B cell (primary cell): ENCODE results near the gene CFAP61. TPM values are rescaled to one million over a fixed set of nuclear protein-coding genes. Genes with fewer than 3 reads are reported as not detected.

Source experiments
- ATAC-seq: fragments of 200-7000 bp; cut with Tn5 transposase; one replicate; pipeline ENCODE4 v1.10.0; 2021; ENCODE audit warnings: low read depth, mild to moderate bottlenecking, moderate number of reproducible peaks, moderate library complexity
- CTCF ChIA-PET: fragments of 350-600 bp; sonication (Branson Sonifier 250); formaldehyde crosslinking; loops from one replicate; lab custom pipeline; 2021; ENCODE audit warnings: antibody characterized with exemption, inconsistent platforms; lab: Charles Lee
- POLR2A ChIA-PET: fragments of 350-600 bp; sonication (Branson Sonifier 250); formaldehyde crosslinking; loops from one replicate; lab custom pipeline; 2021; ENCODE audit warnings: antibody characterized with exemption; lab: Charles Lee
- DNase-seq: peaks from one replicate; pipeline ENCODE4 v3.0.0; 2013
- H2AFZ ChIP-seq: 2 replicates; pipeline ENCODE4 v1.6.1; 2012; ENCODE audit warnings: mild to moderate bottlenecking, low read depth, low read length; ENCODE audit not compliant: insufficient read depth, poor library complexity, severe bottlenecking
- H3K27ac ChIP-seq, 2 donors: 1 replicate in 1 of 2; 2 replicates in 1 of 2; pipeline ENCODE4 v1.5.1; 2012 to 2013; ENCODE audit warnings: low read length in 2 of 2, mild to moderate bottlenecking in 2 of 2, moderate library complexity in 1 of 2
- H3K27me3 ChIP-seq, 4 experiments: fragments of 200-600 bp in 1 of 4; sonication (generic) in 1 of 4; replicated peaks in 1 of 4; 1 replicate in 2 of 4; 2 replicates in 2 of 4; pipeline versions ENCODE4 v1.6.1 to v1.7.0; 2013 to 2016; ENCODE audit warnings: low read length in 3 of 4, mild to moderate bottlenecking in 2 of 4, mixed read lengths in 1 of 4, moderate library complexity in 1 of 4; ENCODE audit not compliant: insufficient read depth in 4 of 4, control insufficient read depth in 3 of 4; ENCODE audit errors: control extremely low read depth in 1 of 4
- H3K36me3 ChIP-seq, 2 experiments: replicated peaks in 1 of 2; 1 replicate in 1 of 2; 2 replicates in 1 of 2; pipeline versions ENCODE4 v1.6.1 to v1.7.1; 2013; ENCODE audit warnings: low read length in 1 of 2; ENCODE audit not compliant: insufficient read depth in 2 of 2, control insufficient read depth in 1 of 2; ENCODE audit errors: control extremely low read depth in 1 of 2, extremely low read depth in 1 of 2
- H3K4me1 ChIP-seq, 2 donors: fragments of 200-600 bp in 1 of 2; sonication (generic) in 1 of 2; 1 replicate in 1 of 2; 2 replicates in 1 of 2; pipeline versions ENCODE4 v1.5.1 to v1.6.1; 2013 to 2017; ENCODE audit warnings: low read length in 2 of 2; ENCODE audit not compliant: control insufficient read depth in 2 of 2, insufficient read depth in 2 of 2
- H3K4me2 ChIP-seq: replicated peaks from 2 replicates; pipeline ENCODE3; 2012; ENCODE audit warnings: mild to moderate bottlenecking, low read depth, low read length; ENCODE audit not compliant: poor library complexity, severe bottlenecking
- H3K4me3 ChIP-seq, 5 experiments: fragments of 200-600 bp in 1 of 5; sonication (generic) in 1 of 5; 1 replicate in 3 of 5; 2 replicates in 2 of 5; pipeline versions ENCODE4 v1.5.1 to v1.7.0; 2011 to 2016; ENCODE audit warnings: low read length in 4 of 5, mild to moderate bottlenecking in 4 of 5, low read depth in 2 of 5, control low read depth in 1 of 5, moderate library complexity in 1 of 5; ENCODE audit not compliant: insufficient read depth in 1 of 5; ENCODE audit errors: control extremely low read depth in 1 of 5, extremely low read depth in 1 of 5
- H3K79me2 ChIP-seq: fragments of 200-600 bp; sonication (generic); one replicate; pipeline ENCODE4 v1.6.0; 2016; ENCODE audit warnings: low read length; ENCODE audit not compliant: control insufficient read depth, insufficient read depth
- H3K9ac ChIP-seq: fragments of 200-600 bp; sonication (generic); 2 replicates; pipeline ENCODE4 v1.6.1; 2017; ENCODE audit warnings: mild to moderate bottlenecking, low read length, moderate library complexity
- H3K9me3 ChIP-seq, 3 donors: one replicate each; pipeline versions ENCODE4 v1.6.1 to v1.7.1; 2013; ENCODE audit warnings: low read length in 2 of 3; ENCODE audit not compliant: control insufficient read depth in 2 of 3, insufficient read depth in 1 of 3; ENCODE audit errors: control extremely low read depth in 1 of 3
- H4K20me1 ChIP-seq: 2 replicates; pipeline ENCODE4 v1.6.0; 2012; ENCODE audit warnings: mild to moderate bottlenecking, low read length; ENCODE audit not compliant: insufficient read depth, control insufficient read depth, poor library complexity, severe bottlenecking
- H3K27ac Mint-ChIP-seq: one replicate; pipeline ENCODE4 v1.8.0; 2021; ENCODE audit warnings: mixed read lengths
- H3K27me3 Mint-ChIP-seq: one replicate; pipeline ENCODE4 v1.8.0; 2021; ENCODE audit warnings: mixed read lengths
- H3K4me1 Mint-ChIP-seq: one replicate; pipeline ENCODE4 v1.8.0; 2021; ENCODE audit warnings: mixed read lengths
- H3K4me3 Mint-ChIP-seq: one replicate; pipeline ENCODE4 v1.8.0; 2021; ENCODE audit warnings: mixed read lengths
- H3K9me3 Mint-ChIP-seq: one replicate; pipeline ENCODE4 v1.8.0; 2022; ENCODE audit warnings: mixed read lengths; ENCODE audit not compliant: insufficient read depth
- EZH2 ChIP-seq: IDR thresholded peaks from 2 replicates; pipeline ENCODE4 v1.6.1; 2012; ENCODE audit warnings: borderline replicate concordance, low read depth, mild to moderate bottlenecking, moderate library complexity, low read length; ENCODE audit not compliant: insufficient read depth, poor library complexity, severe bottlenecking
- WGBS: methylation state at CpG from one replicate; pipeline ENCODE4 v1.1.5; 2013; ENCODE audit warnings: missing lambda C conversion rate; ENCODE audit not compliant: insufficient coverage; 5-methylcytosine and 5-hydroxymethylcytosine counted together
- intact Hi-C: fragments of 100-400 bp; cut with micrococcal nuclease; formaldehyde crosslinking; loops from one replicate; pipeline ENCODE4 v1.10.0; 2022
- polyA plus RNA-seq: library from polyadenylated mRNA; depleted of rRNA; stranded (reverse); fragments of >200 nt; gene quantifications from 2 replicates; pipeline ENCODE4 v1.2.3, GENCODE V29; 2012
- total RNA-seq, 2 donors: library from RNA; stranded (reverse); fragments of 120-200 nt in 1 of 2; gene quantifications; 1 replicate in 1 of 2; 2 replicates in 1 of 2; pipeline versions ENCODE4 v1.2.3 to v1.2.4, GENCODE V29; 2013 to 2022
- TF ChIP-seq, protein P1 (sequence below): fragments of 200-600 bp; IDR thresholded peaks from one replicate; pipeline ENCODE4 v1.8.0; 2022; ENCODE audit warnings: antibody characterized with exemption, mild to moderate bottlenecking

The CFAP61 gene
- total and polyA plus RNA-seq, 2 donors (not counting 1 experiment from before 2014, with no cell fraction given): not detected

DNA sequence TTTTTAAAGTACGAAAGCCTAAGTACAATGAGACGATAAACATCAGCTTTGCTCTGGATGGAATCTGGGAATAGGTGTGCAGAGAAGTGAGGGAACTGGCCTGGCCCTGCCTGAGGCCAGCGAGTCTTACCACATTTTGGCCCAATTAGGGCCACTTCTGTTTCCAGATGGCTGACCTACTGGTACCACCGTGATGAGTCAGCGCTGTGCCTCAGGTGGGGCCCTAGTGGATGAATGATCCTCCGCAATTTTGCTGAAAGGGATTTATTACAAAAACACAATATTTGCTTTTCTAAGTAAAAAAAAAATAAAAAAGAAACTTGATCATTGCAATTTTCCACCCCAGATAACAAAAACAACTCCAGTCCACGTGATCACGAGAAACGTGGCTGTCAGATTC lies 338.1 kb downstream of the CFAP61 start:
- Histone ChIP-seq H3K27me3 (no peaks in the 10 kb centered on the region), H3K4me3 (no peak overlapping the region), H4K20me1 (no peaks in the 10 kb centered on the region), H3K9me3 (no peaks in the 10 kb centered on the region), H3K9ac (no peak overlapping the region), H2AFZ (no peak overlapping the region), H3K27ac (no peak overlapping the region), H3K4me1 (no peaks in the 10 kb centered on the region), H3K36me3 (peaks cover 0 to 10% of the 10 kb centered on the region in 2 experiments), H3K4me2 (no peak overlapping the region), H3K79me2 (no peaks in the 10 kb centered on the region)
- ChIA-PET POLR2A (no interaction called here), CTCF (no interaction called here)
- intact Hi-C loops: no loop called here
- ATAC-seq: no peak
- Mint-ChIP-seq H3K9me3 (no peaks in the 10 kb centered on the region), H3K27me3 (no peaks in the 10 kb centered on the region), H3K4me1 (no peaks in the 10 kb centered on the region), H3K27ac (no peak overlapping the region), H3K4me3 (no peak overlapping the region)
- TF ChIP-seq, protein P1, sequence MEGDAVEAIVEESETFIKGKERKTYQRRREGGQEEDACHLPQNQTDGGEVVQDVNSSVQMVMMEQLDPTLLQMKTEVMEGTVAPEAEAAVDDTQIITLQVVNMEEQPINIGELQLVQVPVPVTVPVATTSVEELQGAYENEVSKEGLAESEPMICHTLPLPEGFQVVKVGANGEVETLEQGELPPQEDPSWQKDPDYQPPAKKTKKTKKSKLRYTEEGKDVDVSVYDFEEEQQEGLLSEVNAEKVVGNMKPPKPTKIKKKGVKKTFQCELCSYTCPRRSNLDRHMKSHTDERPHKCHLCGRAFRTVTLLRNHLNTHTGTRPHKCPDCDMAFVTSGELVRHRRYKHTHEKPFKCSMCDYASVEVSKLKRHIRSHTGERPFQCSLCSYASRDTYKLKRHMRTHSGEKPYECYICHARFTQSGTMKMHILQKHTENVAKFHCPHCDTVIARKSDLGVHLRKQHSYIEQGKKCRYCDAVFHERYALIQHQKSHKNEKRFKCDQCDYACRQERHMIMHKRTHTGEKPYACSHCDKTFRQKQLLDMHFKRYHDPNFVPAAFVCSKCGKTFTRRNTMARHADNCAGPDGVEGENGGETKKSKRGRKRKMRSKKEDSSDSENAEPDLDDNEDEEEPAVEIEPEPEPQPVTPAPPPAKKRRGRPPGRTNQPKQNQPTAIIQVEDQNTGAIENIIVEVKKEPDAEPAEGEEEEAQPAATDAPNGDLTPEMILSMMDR: no peak
- TF ChIP-seq EZH2: no peak
- no peak for DNase-seq
- 100% methylated on average over 5 of the region's 9 CpGs for WGBS

- DNase-seq (no peak), ATAC-seq (no peak)
- H3K4me3 ChIP-seq: no peak overlapping the region
- H3K4me1 ChIP-seq: no peaks in the 10 kb centered on the region
- H4K20me1 ChIP-seq: no peaks in the 10 kb centered on the region
- 90% methylated on average over 4 of the region's 4 CpGs for WGBS
- Mint-ChIP-seq H3K27me3 (no peaks in the 10 kb centered on the region), H3K9me3 (no peaks in the 10 kb centered on the region), H3K4me1 (no peaks in the 10 kb centered on the region), H3K4me3 (no peak overlapping the region), H3K27ac (no peak overlapping the region)
- no peaks in the 10 kb centered on the region for H3K79me2 ChIP-seq
- ChIA-PET CTCF (no interaction called here), POLR2A (no interaction called here)
- no peak overlapping the region for H2AFZ ChIP-seq
- no peak overlapping the region for H3K4me2 ChIP-seq
- H3K36me3 ChIP-seq: peaks cover 0 to 10% of the 10 kb centered on the region in 2 experiments
- intact Hi-C loops: no loop called here
- H3K27ac ChIP-seq: no peak overlapping the region
- H3K27me3 ChIP-seq: no peaks in the 10 kb centered on the region
- H3K9ac ChIP-seq: no peak overlapping the region
- no peaks in the 10 kb centered on the region for H3K9me3 ChIP-seq
- TF ChIP-seq, protein P1: no peak
- TF ChIP-seq EZH2: no peak
Measured at GRCh38 chr20:20391115-20391514, 338.8 kb downstream of the CFAP61 start.
